HG03108 (cell line): Measurements from ENCODE around the gene ZFYVE28.
"Not testable (repeated sequence)": the region's sequence is repeated elsewhere in the genome, so short reads cannot be mapped to it uniquely, and the experiment has no call there.

ENCODE experiments used
- ATAC-seq: cut with Tn5 transposase; IDR thresholded peaks from one replicate; pipeline ENCODE4 v1.9.1; 2021; ENCODE audit warnings: moderate library complexity; ENCODE audit not compliant: unreplicated experiment

ZFYVE28 gene

DNA sequence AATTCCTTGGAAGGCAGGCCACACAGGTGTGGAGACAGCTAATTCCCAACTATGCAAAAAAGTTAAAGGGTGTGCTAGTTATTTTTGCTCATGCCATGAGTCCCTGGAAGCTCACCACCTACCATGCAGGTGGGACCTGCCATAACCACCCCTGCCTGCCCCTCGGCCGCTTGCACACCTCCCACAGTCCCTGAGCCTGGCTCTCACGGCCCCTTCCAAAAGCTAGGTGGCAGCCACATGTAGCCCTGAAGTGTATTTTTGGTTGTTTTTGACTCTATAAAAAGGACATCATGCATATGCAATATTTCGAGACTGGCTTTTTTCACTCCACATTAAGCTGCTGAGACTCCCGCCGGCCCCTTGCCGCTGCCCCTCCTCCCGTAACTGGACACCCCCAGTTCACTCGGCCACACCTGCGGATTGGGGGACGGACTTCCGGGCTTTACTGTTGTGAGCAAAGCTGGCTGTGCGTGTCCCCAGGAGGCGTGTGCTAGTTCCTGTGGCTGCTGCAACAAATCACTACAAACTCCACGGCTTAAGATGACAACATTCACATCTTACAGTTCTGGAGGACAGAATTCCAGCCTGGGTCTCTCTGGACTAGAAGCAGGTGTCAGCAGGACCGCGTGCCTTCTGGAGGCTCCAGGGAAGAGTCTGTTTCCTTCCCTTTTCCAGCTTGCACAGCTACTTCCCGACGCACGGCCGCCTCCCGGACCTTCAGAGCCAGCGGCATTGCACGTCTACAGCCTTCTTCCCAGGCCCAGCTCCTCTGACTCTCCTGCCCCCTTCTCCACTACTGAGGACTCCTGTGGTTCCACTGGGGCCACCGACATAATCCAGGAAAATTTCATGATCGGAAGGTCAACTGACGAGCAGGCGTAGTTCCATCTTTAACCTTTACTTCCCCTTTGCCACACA is 24.8 kb downstream of the ZFYVE28 start:
- no peak for ATAC-seq

DNA sequence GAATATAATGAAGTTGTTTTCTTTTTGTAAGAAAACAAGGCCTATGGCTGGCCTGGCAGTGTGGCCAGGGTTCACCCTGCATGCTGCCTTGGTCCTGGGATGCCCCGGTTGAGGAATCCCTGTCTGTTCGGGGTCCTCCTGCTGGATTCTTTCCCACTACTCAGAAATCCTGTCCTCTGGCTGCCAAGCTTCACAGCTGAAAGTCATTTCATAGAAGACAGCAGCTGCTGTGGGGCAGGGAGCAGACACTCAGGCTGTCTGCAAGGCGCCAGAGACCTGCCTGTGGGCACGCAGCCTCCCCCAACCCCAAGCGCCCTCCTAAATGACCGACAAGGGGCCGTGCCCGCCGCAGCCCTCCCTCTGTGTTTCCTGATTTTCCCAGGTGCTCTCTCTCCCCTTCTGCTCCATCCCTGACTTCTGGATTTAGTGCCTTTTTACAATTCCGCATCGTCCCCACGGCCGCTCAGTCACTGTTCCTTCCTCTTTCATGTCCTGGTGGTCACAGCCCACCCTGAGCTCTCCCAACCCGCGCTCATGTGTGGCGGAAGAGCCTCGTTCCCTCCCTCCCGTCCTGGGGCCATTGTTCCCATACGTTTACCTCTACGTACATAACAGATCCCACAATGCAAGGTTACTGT is 27.5 kb downstream of the ZFYVE28 start:
- no peak for ATAC-seq

DNA sequence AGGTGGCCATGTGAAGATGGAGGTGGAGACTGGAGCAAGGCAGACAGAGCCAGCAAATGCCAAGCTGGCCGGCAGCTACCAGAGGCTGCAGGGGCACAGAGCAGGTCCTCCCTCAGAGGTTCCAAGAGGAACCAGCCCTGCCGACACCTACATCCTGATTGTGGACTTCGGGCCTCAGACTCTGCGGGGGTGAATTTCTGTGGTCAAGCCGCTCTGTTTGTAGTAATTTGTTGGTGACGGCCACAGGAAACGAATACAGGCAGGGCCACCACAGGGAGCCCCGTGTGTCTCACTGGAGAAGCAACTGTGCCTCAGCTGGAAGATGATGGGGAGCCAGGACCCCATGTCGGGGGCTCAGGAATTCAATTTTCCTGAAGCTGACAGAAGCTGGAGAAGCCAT is 28.3 kb downstream of the ZFYVE28 start:
- no peak for ATAC-seq

DNA sequence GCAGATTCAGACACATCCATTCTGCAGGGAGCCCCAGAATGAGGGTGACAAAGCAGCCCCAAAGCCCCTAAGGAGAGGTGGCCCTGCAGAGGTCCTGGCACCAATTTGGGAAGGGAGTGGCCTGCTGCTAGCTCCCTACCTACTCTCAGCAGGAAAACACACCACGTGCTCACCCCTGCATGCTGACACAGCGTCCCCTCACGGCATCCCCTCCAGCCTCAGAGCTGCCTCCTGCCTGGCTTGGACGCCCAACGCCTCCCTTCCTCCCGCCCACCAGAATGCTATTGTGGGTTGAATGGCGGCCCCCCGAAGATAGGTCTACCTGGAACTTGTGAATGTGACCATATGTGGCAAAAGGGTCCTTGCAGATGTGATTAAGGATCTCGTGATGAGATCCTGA is 28.8 kb downstream of the ZFYVE28 start:
- ATAC-seq, result no peak

DNA sequence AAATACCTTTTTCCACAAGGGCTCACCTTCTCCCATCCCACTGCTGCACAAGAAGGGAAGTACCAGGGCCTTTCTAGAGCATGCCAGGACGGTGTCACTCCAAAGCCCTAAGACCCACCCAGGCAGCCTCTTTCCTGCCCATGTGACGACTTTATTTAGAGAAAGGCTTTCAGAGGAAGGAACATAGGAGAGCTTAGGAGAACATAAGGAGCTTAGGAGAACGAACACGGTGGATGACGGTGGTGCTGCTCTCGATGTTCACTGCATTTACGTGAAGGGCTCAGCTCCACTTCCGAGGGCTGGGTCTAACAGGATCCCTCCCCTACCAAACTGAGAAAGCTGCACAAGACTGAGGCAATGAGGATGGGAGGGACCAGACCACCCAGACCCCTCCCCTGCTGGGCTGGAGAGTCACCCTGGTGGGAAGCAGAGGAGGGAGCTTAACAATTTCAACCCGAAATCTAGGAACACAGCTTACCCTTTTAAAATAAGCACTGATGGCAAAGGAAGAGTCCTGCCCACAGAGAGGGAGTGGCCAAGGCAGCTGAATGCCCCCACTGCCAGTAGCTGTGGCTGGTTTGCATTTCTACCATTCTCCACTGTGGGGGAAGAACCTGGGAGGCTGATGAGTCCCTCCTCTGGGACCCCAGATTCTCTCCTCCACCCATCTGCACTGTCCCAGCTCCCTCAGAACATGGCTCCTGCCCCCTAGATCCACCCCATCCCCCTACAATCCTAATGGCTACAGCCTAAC is 29.8 kb downstream of the ZFYVE28 start:
- ATAC-seq, result no peak

DNA sequence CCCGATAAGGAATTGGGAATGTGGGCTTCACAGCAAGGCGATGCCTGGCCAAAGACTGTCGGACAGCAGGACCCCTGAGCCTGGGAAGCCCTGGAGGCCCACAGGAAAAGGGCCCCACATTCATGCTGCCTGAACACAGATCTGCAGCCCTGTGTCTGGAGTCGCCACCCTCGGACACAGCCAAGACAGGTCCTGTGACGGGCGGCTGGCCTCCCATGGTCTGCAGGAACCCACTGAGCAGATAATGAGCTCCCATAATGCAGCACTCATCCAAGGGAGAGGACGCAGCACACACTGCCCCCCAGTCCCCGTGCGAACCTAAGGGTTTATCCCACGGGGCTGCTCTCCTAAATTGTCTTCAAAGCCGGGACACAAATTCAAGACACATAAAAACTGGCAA is 30.6 kb downstream of the ZFYVE28 start:
- no peak for ATAC-seq

DNA sequence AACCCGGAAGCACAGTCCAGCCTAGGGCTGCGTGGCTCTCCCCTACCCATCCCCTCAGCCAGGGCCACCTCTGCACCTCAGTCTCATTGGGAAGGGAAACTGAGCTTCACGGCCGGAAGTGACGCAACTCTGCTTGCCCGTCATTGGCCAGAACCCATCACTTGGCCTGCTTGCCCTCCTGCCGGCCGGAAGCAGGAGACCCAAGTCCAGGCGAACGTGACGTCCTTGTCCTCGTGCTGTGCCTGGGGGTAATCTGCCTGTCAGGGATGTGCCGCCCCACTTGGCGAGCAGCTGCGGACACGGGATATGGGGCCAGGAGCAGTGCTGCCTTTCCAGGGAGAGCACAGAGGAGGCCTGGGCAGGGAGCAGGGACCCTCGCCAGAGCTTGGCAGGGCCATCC is 31.2 kb downstream of the ZFYVE28 start:
- no peak for ATAC-seq

DNA sequence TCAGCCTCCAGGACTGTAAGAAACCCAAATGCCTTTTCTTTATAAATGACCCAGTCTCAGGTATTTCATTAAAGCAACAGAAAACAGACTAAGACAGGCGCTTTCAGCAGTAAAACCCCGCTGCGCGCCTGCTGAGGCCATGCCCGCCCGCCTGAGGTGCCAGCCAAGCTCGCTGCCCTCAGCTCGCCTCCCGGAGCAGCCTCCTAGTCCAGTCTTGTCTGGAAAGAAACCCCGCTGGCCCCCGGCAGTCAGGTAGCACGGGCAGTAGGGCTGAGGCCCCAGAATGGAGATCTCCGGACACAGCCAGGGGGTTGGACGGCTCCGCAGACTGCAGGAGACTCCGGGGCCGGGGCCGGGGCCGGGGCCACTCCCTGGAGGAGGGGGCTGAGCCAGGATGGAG is 31.7 kb downstream of the ZFYVE28 start:
- no peak for ATAC-seq

DNA sequence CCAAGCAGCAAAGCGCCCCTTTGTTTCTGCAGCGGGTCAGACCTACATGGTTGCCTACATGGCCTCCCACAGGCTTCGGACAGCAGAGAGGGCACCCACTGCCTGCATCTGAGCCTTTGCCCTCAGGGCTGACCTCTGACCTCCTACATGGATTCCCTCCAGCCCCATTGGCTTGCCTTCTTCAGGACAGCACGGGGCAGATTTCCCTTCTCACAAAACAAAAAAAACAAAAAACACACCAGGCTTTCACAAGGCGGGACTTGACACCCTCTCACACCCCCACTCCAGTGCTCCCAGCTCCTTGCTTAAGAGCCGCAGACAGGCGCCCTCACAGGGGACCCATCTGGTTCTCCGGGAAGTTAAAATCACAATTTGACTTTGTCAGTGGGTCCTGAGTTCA is 32.9 kb downstream of the ZFYVE28 start:
- ATAC-seq, result no peak

DNA sequence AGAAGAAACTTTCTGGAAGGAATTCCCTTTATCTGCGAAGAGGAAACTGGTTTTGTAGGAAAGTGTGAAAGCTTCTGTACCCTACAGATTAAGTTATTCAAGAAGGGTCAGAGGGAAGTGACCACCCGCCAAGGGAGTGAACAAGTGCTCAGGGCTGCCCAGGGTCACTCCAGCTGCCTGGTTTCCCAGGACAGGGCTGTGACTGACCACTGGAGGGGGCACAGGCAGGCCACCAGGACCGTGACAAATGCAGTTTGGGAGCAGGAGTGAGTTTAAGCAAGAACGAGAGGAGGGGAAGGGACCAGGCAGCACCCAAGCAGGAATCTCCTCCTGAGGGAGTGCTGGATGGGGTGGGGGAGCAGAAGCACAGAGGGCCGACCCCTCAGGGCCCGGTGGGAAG is 34.2 kb downstream of the ZFYVE28 start:
- no peak for ATAC-seq

DNA sequence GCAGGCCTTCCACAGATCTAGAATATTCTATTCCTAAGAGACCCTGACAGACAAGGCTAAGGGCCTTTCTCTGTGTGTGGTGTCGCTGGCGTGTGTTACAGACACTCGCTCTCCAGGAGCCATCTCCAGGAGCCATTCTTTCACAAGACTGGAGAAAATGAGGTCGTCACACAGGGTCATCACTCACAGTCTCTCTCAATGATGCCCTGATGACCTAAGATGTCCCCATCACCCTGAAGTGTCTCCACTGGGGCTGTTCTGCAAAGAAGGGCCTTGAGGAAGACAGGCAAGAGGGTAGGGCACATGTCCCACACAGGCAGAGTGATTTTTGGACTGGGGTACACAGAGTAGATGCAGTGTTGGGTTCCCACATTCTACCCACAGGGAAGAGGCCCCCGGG is 34.7 kb downstream of the ZFYVE28 start:
- no peak for ATAC-seq

DNA sequence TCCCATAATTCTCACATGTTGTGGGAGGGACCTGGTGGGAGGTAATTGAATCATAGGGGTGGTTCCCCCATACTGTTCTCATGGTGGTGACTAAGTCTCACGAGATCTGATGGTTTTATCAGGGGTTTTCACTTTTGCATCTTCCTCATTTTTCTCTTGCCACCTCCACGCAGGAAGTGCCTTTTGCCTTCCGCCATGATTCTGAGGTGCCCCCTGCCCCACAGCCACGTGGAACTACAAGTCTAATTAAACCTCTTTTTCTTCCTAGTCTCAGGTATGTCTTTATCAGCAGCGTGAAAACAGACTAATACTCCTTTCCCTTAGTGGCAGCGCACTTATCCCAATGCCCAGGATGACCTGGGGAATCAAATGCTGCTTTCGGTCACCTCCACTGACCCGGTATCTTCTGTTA is 35.2 kb downstream of the ZFYVE28 start:
- not testable (repeated sequence) for ATAC-seq

DNA sequence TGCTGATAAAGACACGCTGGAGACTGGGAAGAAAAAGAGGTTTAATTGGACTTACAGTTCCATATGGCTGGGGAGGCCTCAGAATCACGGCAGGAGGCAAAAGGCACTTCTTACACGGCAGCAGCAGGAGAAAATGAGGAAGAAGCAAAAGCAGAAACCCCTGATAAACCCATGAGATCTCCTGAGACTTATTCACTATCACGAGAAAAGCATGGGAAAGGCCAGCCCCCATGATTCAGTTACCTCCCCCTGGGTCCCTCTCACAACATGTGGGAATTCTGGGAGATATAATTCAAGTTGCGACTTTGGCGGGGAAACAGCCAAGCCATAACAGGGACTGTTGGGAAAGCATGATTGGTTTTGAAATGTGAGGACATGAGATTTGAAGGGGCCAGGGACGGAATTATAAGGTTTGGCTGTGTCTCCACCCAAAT is 35.7 kb downstream of the ZFYVE28 start:
- ATAC-seq, result not testable (repeated sequence)

DNA sequence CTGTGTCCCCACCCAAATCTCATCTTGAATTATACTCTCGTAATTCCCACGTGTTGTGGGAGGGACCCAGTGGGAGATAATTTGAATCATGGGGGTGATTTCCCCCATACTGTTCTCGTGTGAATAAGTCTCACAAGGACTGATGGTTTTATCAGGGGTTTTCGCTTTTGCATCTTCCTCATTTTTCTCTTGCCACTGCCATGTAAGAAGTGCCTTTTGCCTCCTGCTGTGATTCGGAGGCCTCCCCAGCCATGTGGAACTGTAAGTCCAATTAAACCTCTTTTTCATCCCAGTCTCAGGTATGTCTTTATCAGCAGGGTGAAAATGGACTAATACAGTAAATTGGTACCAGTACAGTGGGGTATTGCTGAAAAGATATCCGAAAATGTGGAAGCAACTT is 37.9 kb downstream of the ZFYVE28 start:
- not testable (repeated sequence) for ATAC-seq

DNA sequence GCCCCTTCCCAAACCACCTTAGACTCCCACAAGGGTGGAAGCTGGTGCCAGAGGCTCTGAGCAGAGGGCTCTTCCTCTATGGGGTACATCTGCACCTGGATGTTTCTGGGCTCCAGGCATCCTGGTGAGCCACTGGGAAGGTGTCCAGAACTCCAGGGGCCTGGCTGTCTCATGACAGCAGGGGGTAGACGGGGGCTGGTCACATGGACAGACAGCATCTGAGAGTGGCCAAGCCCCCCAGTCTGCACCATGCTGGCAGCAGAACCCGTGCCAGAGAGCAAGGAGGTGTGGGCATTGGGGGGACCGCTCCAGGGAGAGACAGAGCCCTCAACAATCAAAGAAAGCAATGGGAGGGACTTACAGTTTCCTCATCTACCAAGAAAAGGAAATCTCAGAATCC is 39.5 kb downstream of the ZFYVE28 start:
- no peak for ATAC-seq

DNA sequence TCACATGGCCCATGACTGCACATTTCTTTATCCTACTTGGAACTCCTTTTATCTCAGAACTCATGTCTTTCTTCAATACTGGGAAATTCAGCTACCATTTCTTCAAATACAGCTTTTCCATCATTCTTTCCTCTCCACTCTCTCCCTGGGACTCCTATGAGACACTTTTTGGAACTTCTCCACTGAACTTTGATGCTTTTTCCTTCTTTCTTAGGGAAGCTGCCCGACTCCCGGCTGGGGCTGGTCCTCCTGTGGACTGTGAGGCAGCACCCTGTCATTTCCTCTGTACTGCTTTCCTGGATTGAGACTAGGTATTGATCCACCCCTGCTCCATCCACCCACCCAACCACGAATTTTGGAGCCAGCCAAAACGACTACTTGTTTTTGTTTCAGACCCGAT is 40.0 kb downstream of the ZFYVE28 start:
- no peak for ATAC-seq

DNA sequence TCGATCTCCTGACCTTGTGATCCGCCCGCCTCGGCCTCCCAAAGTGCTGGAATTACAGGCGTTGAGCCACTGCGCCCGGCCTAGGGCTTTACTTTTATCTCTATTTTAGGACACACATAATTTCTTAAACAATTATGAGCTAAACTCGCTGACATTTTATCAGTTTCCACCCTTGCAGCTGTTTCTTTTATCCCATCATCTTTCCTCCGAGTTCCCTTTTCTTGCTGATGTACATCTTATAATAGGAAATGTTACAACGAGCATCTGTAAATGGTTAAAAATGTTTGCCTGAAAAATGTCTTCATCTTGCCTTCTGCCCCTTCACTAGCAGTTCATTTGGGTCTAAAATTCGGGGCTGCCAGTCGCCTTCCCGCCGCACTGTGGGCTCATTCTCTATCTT is 41.2 kb downstream of the ZFYVE28 start:
- no peak for ATAC-seq

DNA sequence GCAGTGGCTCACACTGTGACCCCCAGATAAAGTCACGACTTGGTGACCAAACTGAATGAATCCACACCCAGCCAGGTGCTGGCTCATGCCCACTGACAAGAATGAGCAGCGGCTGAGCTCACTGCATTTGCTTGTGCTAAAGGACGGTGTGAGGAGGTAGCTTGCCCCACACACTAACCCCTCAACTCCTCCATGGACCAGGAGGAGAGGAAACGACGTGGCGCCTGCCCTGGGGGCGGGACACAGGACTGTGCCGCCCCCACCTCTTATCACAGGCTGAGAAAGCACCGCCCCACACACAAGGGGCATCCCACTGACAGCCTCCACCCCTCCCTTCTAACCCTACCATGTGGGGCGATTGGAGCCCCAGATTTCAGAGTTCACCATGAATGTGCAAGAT is 43.0 kb downstream of the ZFYVE28 start:
- ATAC-seq, result no peak

DNA sequence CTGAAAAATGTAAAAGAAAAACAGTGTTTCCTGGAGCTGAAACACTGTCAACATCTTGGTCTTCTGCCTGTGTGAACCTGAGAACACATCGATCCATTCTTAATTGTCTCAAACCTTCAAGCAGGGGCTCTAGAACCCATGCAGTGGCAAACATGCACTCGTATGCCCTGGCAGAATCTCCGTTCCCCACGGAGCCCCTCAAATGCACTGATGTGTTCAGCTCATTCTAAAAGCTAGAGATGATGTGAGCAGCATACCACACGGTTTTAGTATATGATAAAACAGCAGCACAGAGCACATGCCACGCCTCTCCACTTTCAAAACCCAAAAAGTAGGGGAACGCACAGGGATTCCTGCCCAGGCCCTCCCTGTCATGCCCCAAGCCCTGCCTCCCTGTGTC is 44.9 kb downstream of the ZFYVE28 start:
- ATAC-seq, result no peak

DNA sequence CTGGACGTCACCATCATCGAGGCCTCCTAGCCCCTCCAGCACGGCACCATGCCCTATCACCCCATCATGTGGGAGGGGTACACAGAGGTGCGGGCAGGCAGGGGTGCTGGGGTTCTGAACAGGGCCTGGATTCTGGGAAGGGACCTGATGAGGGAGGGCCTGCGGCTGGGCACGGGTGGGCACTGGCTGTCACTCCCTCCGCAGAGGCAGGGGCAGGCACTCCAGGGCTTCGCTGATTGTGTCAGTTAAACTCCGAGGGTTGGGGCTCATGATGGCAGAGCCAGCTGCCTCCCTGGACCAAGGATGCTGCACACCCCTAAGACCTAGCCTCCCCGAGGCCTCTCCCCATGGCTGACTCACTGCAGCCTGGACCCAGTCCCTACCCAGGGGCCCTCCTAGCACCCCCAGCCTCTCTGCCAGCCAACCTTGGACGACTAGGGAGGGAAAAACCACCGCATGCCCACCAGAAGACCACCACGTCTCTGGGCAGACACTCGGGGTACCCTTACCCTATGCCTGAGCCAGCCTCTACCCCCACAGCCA is 45.9 kb downstream of the ZFYVE28 start:
- ATAC-seq, result no peak

DNA sequence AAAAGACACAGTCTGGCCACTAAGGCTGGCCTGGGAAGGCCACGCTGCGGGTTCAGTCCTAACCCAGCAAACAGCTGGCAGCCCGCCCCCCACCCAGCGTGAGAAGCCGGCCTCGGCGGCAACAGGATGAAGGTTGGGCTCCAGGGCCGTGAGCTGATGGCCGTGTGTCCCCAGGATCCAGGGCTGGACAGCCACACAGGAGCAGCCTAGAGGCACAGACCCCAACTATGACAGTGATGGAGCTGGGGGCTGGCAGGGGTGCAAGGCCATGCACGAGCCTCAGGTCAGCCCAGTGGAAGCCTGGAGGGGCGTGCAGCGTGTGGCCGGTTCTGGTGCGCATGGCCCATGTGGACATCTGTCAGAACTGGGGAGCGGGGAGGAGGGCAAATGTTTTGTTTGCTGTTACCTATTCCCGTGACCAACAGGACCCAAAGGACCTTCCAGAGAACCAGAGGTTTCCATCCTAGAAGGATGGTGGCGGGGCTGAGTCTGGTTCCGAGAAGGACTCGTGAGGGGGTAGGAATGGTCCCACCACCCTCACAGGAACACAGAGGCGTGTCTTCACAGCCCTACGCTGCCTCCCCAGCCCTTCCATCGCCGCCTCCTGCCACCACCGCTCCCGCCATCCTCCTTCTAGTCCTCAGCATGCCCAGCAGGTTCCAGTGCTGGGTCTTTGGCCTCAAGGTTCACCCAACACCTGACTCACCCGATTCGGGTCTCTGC is 46.5 kb downstream of the ZFYVE28 start:
- no peak for ATAC-seq
